Ovary (tissue), 9 donors: ENCODE data around the gene CFAP61. TPM values are rescaled to one million over a fixed set of nuclear protein-coding genes. Genes with fewer than 3 reads are reported as not detected.

Experiments used
- DNase-seq, 5 donors: peaks; one replicate each; pipeline ENCODE4 v3.0.0-alpha.2; 2019 to 2020
- H3K27ac ChIP-seq, 2 donors: fragments of 200-600 bp; one replicate each; pipeline versions ENCODE4 v1.5.1 to v1.8.0; 2019 to 2022
- H3K27me3 ChIP-seq: fragments of 200-600 bp; one replicate; pipeline ENCODE4 v1.8.0; 2022
- H3K36me3 ChIP-seq: fragments of 200-600 bp; sonication (generic); one replicate; pipeline ENCODE4 v1.5.1; 2019
- H3K4me1 ChIP-seq: one replicate; pipeline ENCODE4 v1.8.1; 2013; ENCODE audit warnings: mild to moderate bottlenecking, moderate library complexity; ENCODE audit not compliant: insufficient read depth
- H3K4me3 ChIP-seq: fragments of 200-600 bp; sonication (generic); one replicate; pipeline ENCODE4 v1.5.1; 2017
- H3K9me3 ChIP-seq, 2 donors: fragments of 200-600 bp in 1 of 2; sonication (generic) in 1 of 2; one replicate each; pipeline versions ENCODE4 v1.5.1 to v1.8.1; 2013 to 2019; ENCODE audit warnings: mild to moderate bottlenecking in 1 of 2, moderate library complexity in 1 of 2
- EP300 ChIP-seq: sonication (generic); formaldehyde crosslinking; IDR thresholded peaks from one replicate; pipeline ENCODE4 v1.6.1; 2017; ENCODE audit warnings: antibody characterized with exemption
- POLR2A ChIP-seq: fragments of 450-650 bp; IDR thresholded peaks from one replicate; pipeline ENCODE4 v1.6.1; 2017; ENCODE audit warnings: antibody characterized with exemption, mild to moderate bottlenecking, moderate library complexity
- WGBS, 3 donors: extraction: QIAGEN DNeasy Blood & Tissue Kit in 1 of 3; methylation state at CpG; one replicate each; pipeline versions ENCODE4 v1.1.5 to v1.1.7; 2013 to 2017; 5-methylcytosine and 5-hydroxymethylcytosine counted together
- intact Hi-C, 4 donors: fragments of 100-400 bp; cut with DNase I; formaldehyde crosslinking; loops; one replicate each; pipeline versions ENCODE4 v1.11.0 to v1.15.1; 2022 to 2023
- polyA plus RNA-seq, 2 donors: library from polyadenylated mRNA; stranded (reverse); fragments of 200-250 nt in 1 of 2; fragments of 350-450 nt in 1 of 2; fragmentation: Illumina TruSeq in 1 of 2; extraction: RNeasy Lipid Tissue Mini Kit (QIAGEN cat#74804) in 1 of 2; gene quantifications; one replicate each; pipeline ENCODE4 v1.2.3, GENCODE V29; 2013 to 2014
- total RNA-seq, 7 donors: library from RNA; depleted of rRNA in 2 of 7; stranded (reverse); fragments of >200 nt in 2 of 7; fragmentation: NEBNext Ultra II Directional in 3 of 7; extraction: Animal tissue kit (Norgen Biotek cat#: 25700) in 3 of 7; gene quantifications; one replicate each; pipeline versions ENCODE4 v1.1.0 to v1.2.4, GENCODE V29; 2016 to 2023
- TF ChIP-seq, protein P1 (sequence below), 3 donors: fragments of 450-650 bp in 2 of 3; fragments of 200-600 bp in 1 of 3; IDR thresholded peaks; one replicate each; pipeline versions ENCODE4 v1.5.1 to v1.8.0; 2016 to 2022; ENCODE audit warnings: antibody characterized with exemption in 3 of 3, mild to moderate bottlenecking in 1 of 3
- donor health status: DM: no; HTN: no; CAD: no; lungs with moderate emphysema.
- donor health status: DM: no; HTN: no; CAD: no.
- donor health status: Bipolar disorder and iron deficiency.
- donor health status: DM: yes; HTN: yes; CAD: no.
- donor health status: DM: no; HTN: no; CAD: no.
- donor health status: DM: yes; HTN: yes; CAD: no.

The CFAP61 gene
- total and polyA plus RNA-seq, 9 donors = 0.12 to 13.1 (median 0.96) TPM; not detected in 1

GRCh38 chr20:20070871-20071726, 18.8 kb downstream of the CFAP61 start:
- Histone ChIP-seq H3K27me3 (no peaks in the 10 kb centered on the region), H3K4me1 (no peaks in the 10 kb centered on the region), H3K4me3 (no peak overlapping the region), H3K27ac (no peak overlapping the region), H3K36me3 (no peaks in the 10 kb centered on the region), H3K9me3 (no peaks in the 10 kb centered on the region)
- intact Hi-C loops = no loop called here
- DNase-seq = no peak
- WGBS, 3 donors = 40 to 44% (median 41%) methylated on average over 10 of the region's 10 CpGs
- TF ChIP-seq POLR2A (no peak), EP300 (no peak)
- TF ChIP-seq, protein P1, sequence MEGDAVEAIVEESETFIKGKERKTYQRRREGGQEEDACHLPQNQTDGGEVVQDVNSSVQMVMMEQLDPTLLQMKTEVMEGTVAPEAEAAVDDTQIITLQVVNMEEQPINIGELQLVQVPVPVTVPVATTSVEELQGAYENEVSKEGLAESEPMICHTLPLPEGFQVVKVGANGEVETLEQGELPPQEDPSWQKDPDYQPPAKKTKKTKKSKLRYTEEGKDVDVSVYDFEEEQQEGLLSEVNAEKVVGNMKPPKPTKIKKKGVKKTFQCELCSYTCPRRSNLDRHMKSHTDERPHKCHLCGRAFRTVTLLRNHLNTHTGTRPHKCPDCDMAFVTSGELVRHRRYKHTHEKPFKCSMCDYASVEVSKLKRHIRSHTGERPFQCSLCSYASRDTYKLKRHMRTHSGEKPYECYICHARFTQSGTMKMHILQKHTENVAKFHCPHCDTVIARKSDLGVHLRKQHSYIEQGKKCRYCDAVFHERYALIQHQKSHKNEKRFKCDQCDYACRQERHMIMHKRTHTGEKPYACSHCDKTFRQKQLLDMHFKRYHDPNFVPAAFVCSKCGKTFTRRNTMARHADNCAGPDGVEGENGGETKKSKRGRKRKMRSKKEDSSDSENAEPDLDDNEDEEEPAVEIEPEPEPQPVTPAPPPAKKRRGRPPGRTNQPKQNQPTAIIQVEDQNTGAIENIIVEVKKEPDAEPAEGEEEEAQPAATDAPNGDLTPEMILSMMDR (IDR thresholded peaks at IDR 0.05) = no peak

- H3K4me1 ChIP-seq = no peaks in the 10 kb centered on the region
- intact Hi-C loops = no loop called here
- no peaks in the 10 kb centered on the region for H3K9me3 ChIP-seq
- no peak for DNase-seq
- no peak overlapping the region for H3K27ac ChIP-seq
- TF ChIP-seq EP300 = no peak
- TF ChIP-seq, protein P1 (IDR thresholded peaks at IDR 0.05) = no peak
- TF ChIP-seq POLR2A = no peak
- WGBS, 3 donors = 59 to 68% (median 61%) methylated on average over 15 of the region's 15 CpGs
- no peak overlapping the region for H3K4me3 ChIP-seq
- H3K36me3 ChIP-seq = no peaks in the 10 kb centered on the region
- no peaks in the 10 kb centered on the region for H3K27me3 ChIP-seq
These were observed 21.6 kb downstream of the CFAP61 start for GRCh38 chr20:20073801-20074371.

DNA sequence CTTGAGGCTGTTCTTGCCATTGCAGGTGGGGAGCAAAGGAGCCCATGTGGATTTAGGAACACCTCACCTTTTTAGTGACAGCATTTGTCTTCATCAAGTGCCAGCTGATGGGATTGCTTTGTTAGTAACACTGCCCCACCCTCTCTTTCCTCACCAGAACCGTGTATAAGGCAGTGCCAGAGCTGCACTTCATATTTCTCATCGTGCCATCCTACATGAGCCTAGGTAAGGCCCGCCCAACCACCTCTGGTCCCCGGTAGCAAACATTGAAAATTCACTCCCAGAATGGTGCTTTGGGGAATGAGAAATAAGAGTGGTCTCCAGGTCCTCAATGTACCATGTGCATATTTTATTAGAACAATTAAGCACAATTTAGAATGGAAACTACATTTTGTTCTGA, 22.7 kb downstream of the CFAP61 start:
- intact Hi-C loops = no loop called here
- 82 to 85% (median 83%) methylated on average over 4 of the region's 4 CpGs for WGBS, 3 donors
- no peaks in the 10 kb centered on the region for H3K9me3 ChIP-seq
- no peak for TF ChIP-seq POLR2A
- TF ChIP-seq, protein P1 (IDR thresholded peaks at IDR 0.05) = no peak
- TF ChIP-seq EP300 = no peak
- no peaks in the 10 kb centered on the region for H3K27me3 ChIP-seq
- H3K27ac ChIP-seq = no peak overlapping the region
- no peak overlapping the region for H3K4me3 ChIP-seq
- H3K36me3 ChIP-seq = no peaks in the 10 kb centered on the region
- no peak for DNase-seq
- no peaks in the 10 kb centered on the region for H3K4me1 ChIP-seq

DNA sequence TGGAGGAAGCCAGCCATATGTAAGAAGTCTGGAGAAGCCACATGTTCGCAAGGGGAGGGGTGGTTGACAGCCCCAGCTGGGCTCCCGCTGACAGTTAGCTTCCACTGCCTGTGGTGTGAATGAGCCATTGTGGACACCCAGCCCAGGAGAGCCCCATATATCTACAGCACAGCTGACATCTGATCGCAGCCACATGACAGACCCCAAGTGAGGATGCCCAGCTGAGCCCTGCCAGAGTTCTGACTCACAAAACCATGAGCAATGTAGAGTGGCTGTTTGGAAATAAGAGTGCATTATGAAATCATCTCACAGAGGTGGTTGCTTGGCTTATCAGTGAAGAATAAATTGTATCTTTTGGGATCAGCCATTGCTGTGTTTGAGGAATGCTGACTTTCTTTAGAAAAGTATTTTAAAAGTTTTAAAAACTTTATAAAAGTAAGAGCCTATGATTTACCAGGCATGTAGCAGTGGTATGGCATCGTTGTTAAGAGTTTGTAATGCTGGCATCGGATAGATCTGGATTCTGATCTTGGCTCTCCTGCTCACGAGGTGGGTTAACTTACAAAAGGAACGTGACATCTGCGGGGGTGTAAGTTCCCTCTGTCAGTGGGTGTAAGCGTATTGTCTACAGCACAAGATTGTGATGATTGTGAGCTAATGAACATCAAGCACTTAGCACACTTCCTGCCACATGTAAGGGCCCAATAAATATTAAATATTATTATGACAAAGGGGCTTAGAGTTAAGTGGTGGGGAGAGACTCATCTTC, 24.1 kb downstream of the CFAP61 start:
- TF ChIP-seq POLR2A (no peak), EP300 (no peak)
- TF ChIP-seq, protein P1 (IDR thresholded peaks at IDR 0.05) = no peak
- H3K36me3 ChIP-seq = no peaks in the 10 kb centered on the region
- intact Hi-C loops = no loop called here

More for the DNA sequence above, 24.1 kb downstream of the CFAP61 start:
- Histone ChIP-seq H3K4me1 (no peaks in the 10 kb centered on the region), H3K27me3 (no peaks in the 10 kb centered on the region), H3K4me3 (no peak overlapping the region), H3K27ac (no peak overlapping the region), H3K9me3 (no peaks in the 10 kb centered on the region)
- no peak for DNase-seq
- 82 to 85% (median 84%) methylated on average over 9 of the region's 9 CpGs for WGBS, 3 donors
